Neutrophil (primary cell): ENCODE data around the gene MYO1C.

Experiments
- H3K27ac ChIP-seq: fragments of 200-600 bp; sonication (generic); 2 replicates; pipeline ENCODE4 v1.5.1; 2016; ENCODE audit warnings: mild to moderate bottlenecking, moderate library complexity
- H3K27me3 ChIP-seq: fragments of 200-600 bp; sonication (generic); 2 replicates; pipeline ENCODE4 v1.6.0; 2016; ENCODE audit warnings: mild to moderate bottlenecking
- H3K36me3 ChIP-seq: fragments of 200-600 bp; sonication (generic); 2 replicates; pipeline ENCODE4 v1.5.1; 2017
- H3K4me1 ChIP-seq, 2 experiments: fragments of 200-600 bp in 1 of 2; sonication (generic) in 1 of 2; 1 replicate in 1 of 2; 2 replicates in 1 of 2; pipeline versions ENCODE4 v1.5.1 to v1.6.1; 2013 to 2016; ENCODE audit warnings: low read depth in 1 of 2, low read length in 1 of 2, mild to moderate bottlenecking in 1 of 2, moderate library complexity in 1 of 2; ENCODE audit not compliant: control insufficient read depth in 1 of 2, insufficient read depth in 1 of 2
- H3K4me3 ChIP-seq, 2 experiments: fragments of 200-600 bp in 1 of 2; sonication (generic) in 1 of 2; 1 replicate in 1 of 2; 2 replicates in 1 of 2; pipeline ENCODE4 v1.5.1; 2013 to 2016; ENCODE audit warnings: low read depth in 1 of 2, low read length in 1 of 2, mild to moderate bottlenecking in 1 of 2, moderate library complexity in 1 of 2
- H3K9me3 ChIP-seq: fragments of 200-600 bp; sonication (generic); 2 replicates; pipeline ENCODE4 v1.5.1; 2016
- CTCF ChIP-seq: fragments of 200-600 bp; sonication (generic); IDR thresholded peaks from 2 replicates; pipeline ENCODE4 v1.5.1; 2016; ENCODE audit warnings: antibody characterized with exemption

MYO1C gene

GRCh38 chr17:1442187-1442586, 50.3 kb downstream of the MYO1C start:
- H3K9me3 ChIP-seq: no peaks in the 10 kb centered on the region
- no peak overlapping the region for H3K27ac ChIP-seq
- TF ChIP-seq CTCF: no peak
- H3K27me3 ChIP-seq: no peaks in the 10 kb centered on the region
- H3K4me1 ChIP-seq: peaks cover 4% of the 10 kb centered on the region in 2 experiments
- no peak overlapping the region for H3K4me3 ChIP-seq
- peaks cover 27% of the 10 kb centered on the region for H3K36me3 ChIP-seq

- H3K36me3 ChIP-seq: peaks cover 37% of the 10 kb centered on the region
These were observed 51.6 kb downstream of the MYO1C start for GRCh38 chr17:1440921-1441320.

GRCh38 chr17:1438593-1439083, 53.8 kb downstream of the MYO1C start:
- Histone ChIP-seq H3K9me3 (no peaks in the 10 kb centered on the region), H3K4me3 (no peak overlapping the region), H3K4me1 (no peaks in the 10 kb centered on the region), H3K27me3 (no peaks in the 10 kb centered on the region), H3K36me3 (peaks cover 44% of the 10 kb centered on the region), H3K27ac (no peak overlapping the region)
- no peak for TF ChIP-seq CTCF

More at GRCh38 chr17:1440921-1441320, 51.6 kb downstream of the MYO1C start:
- Histone ChIP-seq H3K4me3 (no peak overlapping the region), H3K27ac (peak overlapping the region; percentile 7), H3K9me3 (no peaks in the 10 kb centered on the region), H3K27me3 (no peaks in the 10 kb centered on the region), H3K4me1 (no peaks in the 10 kb centered on the region)
- no peak for TF ChIP-seq CTCF

GRCh38 chr17:1435326-1435725, 57.2 kb downstream of the MYO1C start:
- no peak overlapping the region for H3K4me3 ChIP-seq
- H3K4me1 ChIP-seq: no peaks in the 10 kb centered on the region
- H3K36me3 ChIP-seq: peaks cover 61% of the 10 kb centered on the region
- TF ChIP-seq CTCF: no peak
- no peaks in the 10 kb centered on the region for H3K9me3 ChIP-seq
- no peak overlapping the region for H3K27ac ChIP-seq
- no peaks in the 10 kb centered on the region for H3K27me3 ChIP-seq

GRCh38 chr17:1434150-1434549, 58.3 kb downstream of the MYO1C start:
- Histone ChIP-seq H3K27ac (no peak overlapping the region), H3K4me3 (no peak overlapping the region), H3K27me3 (no peaks in the 10 kb centered on the region), H3K4me1 (no peaks in the 10 kb centered on the region), H3K9me3 (no peaks in the 10 kb centered on the region), H3K36me3 (peaks cover 69% of the 10 kb centered on the region)
- TF ChIP-seq CTCF: no peak
